ENCODE data around the gene CCDC149.

CCDC149 gene

GRCh38 chr4:24880186-24880585 is 32.7 kb downstream of the CCDC149 start:
- TF ChIP-seq CTCF (IDR thresholded peaks at IDR 0.05; ENCODE audit: low read length) (no peak), EZH2 (IDR thresholded peaks at IDR 0.05; ENCODE audit: borderline replicate concordance, low read length) (no peak)

GRCh38 chr4:24878636-24879016 is 34.2 kb downstream of the CCDC149 start:
- no peaks in the 10 kb centered on the region for H3K9me3 ChIP-seq (ENCODE audit: low read length)
- no peak overlapping the region for H3K4me3 ChIP-seq (ENCODE audit: low read depth, low read length, poor library complexity, severe bottlenecking)
- no peaks in the 10 kb centered on the region for H3K9me2 ChIP-seq (ENCODE audit: low read depth, low read length)
- no peaks in the 10 kb centered on the region for H4K20me1 ChIP-seq (ENCODE audit: insufficient read depth, low read length)
- no peaks in the 10 kb centered on the region for H3F3A ChIP-seq (ENCODE audit: insufficient read depth, low read length)
- H3K27me3 ChIP-seq (ENCODE audit: insufficient read depth, low read length), result no peaks in the 10 kb centered on the region
- H3K36me3 ChIP-seq (ENCODE audit: insufficient read depth, low read length), result no peaks in the 10 kb centered on the region
- H3K27ac ChIP-seq (ENCODE audit: low read depth, low read length, poor library complexity, severe bottlenecking), result no peak overlapping the region
- TF ChIP-seq EZH2 (IDR thresholded peaks at IDR 0.05; ENCODE audit: borderline replicate concordance, low read length) (no peak), CTCF (IDR thresholded peaks at IDR 0.05; ENCODE audit: low read length) (no peak)
- no peaks in the 10 kb centered on the region for H3K4me1 ChIP-seq (ENCODE audit: insufficient read depth, low read length, severe bottlenecking)
- H3K9ac ChIP-seq (ENCODE audit: low read length), result no peak overlapping the region
- no peak overlapping the region for H2AFZ ChIP-seq (ENCODE audit: low read length)
- no peaks in the 10 kb centered on the region for H3K79me2 ChIP-seq (ENCODE audit: insufficient read depth, low read length)
- no peak overlapping the region for H3K4me2 ChIP-seq (ENCODE audit: low read length)

More at GRCh38 chr4:24880186-24880585, 32.7 kb downstream of the CCDC149 start:
- Histone ChIP-seq H3K9ac (ENCODE audit: low read length) (no peak overlapping the region), H3K27ac (ENCODE audit: low read depth, low read length, poor library complexity, severe bottlenecking) (no peak overlapping the region), H3K9me2 (ENCODE audit: low read depth, low read length) (no peaks in the 10 kb centered on the region), H3K9me3 (ENCODE audit: low read length) (no peaks in the 10 kb centered on the region), H3K79me2 (ENCODE audit: insufficient read depth, low read length) (no peaks in the 10 kb centered on the region), H3K4me1 (ENCODE audit: insufficient read depth, low read length, severe bottlenecking) (no peaks in the 10 kb centered on the region), H3K36me3 (ENCODE audit: insufficient read depth, low read length) (no peaks in the 10 kb centered on the region), H3K27me3 (ENCODE audit: insufficient read depth, low read length) (no peaks in the 10 kb centered on the region), H3K4me3 (ENCODE audit: low read depth, low read length, poor library complexity, severe bottlenecking) (no peak overlapping the region), H3K4me2 (ENCODE audit: low read length) (no peak overlapping the region), H3F3A (ENCODE audit: insufficient read depth, low read length) (no peaks in the 10 kb centered on the region), H2AFZ (ENCODE audit: low read length) (no peak overlapping the region), H4K20me1 (ENCODE audit: insufficient read depth, low read length) (no peaks in the 10 kb centered on the region)

GRCh38 chr4:24877868-24878635 is 34.8 kb downstream of the CCDC149 start:
- TF ChIP-seq EZH2 (IDR thresholded peaks at IDR 0.05; ENCODE audit: borderline replicate concordance, low read length) (no peak), CTCF (IDR thresholded peaks at IDR 0.05; ENCODE audit: low read length) (no peak)
- no peak overlapping the region for H3K4me3 ChIP-seq (ENCODE audit: low read depth, low read length, poor library complexity, severe bottlenecking)
- no peak overlapping the region for H3K27ac ChIP-seq (ENCODE audit: low read depth, low read length, poor library complexity, severe bottlenecking)
- H3K36me3 ChIP-seq (ENCODE audit: insufficient read depth, low read length), result no peaks in the 10 kb centered on the region
- no peak overlapping the region for H3K4me2 ChIP-seq (ENCODE audit: low read length)
- H3K9me3 ChIP-seq (ENCODE audit: low read length), result no peaks in the 10 kb centered on the region
- no peaks in the 10 kb centered on the region for H3F3A ChIP-seq (ENCODE audit: insufficient read depth, low read length)
- H3K9ac ChIP-seq (ENCODE audit: low read length), result no peak overlapping the region
- no peaks in the 10 kb centered on the region for H4K20me1 ChIP-seq (ENCODE audit: insufficient read depth, low read length)
- no peaks in the 10 kb centered on the region for H3K79me2 ChIP-seq (ENCODE audit: insufficient read depth, low read length)
- no peaks in the 10 kb centered on the region for H3K4me1 ChIP-seq (ENCODE audit: insufficient read depth, low read length, severe bottlenecking)
- H3K9me2 ChIP-seq (ENCODE audit: low read depth, low read length), result no peaks in the 10 kb centered on the region
- no peaks in the 10 kb centered on the region for H3K27me3 ChIP-seq (ENCODE audit: insufficient read depth, low read length)
- no peak overlapping the region for H2AFZ ChIP-seq (ENCODE audit: low read length)
